Measurements from ENCODE around the gene GSC2.

The GSC2 gene

GRCh38 chr22:19124377-19124776 is 25.7 kb downstream of the GSC2 start:
- Mint-ChIP-seq H3K27ac (no peak overlapping the region), H3K4me3 (no peak overlapping the region), H3K9me3 (no peaks in the 10 kb centered on the region), H3K27me3 (no peaks in the 10 kb centered on the region), H3K36me3 (no peaks in the 10 kb centered on the region), H3K4me1 (peaks cover 34% of the 10 kb centered on the region)
- no peak for ATAC-seq

GRCh38 chr22:19123936-19124335 is 26.2 kb downstream of the GSC2 start:
- H3K27ac Mint-ChIP-seq: no peak overlapping the region
- H3K4me1 Mint-ChIP-seq: peaks cover 39% of the 10 kb centered on the region
- no peaks in the 10 kb centered on the region for H3K27me3 Mint-ChIP-seq
- H3K9me3 Mint-ChIP-seq: no peaks in the 10 kb centered on the region
- H3K4me3 Mint-ChIP-seq: no peak overlapping the region
- ATAC-seq: no peak
- no peaks in the 10 kb centered on the region for H3K36me3 Mint-ChIP-seq

GRCh38 chr22:19122752-19123492 is 27.2 kb downstream of the GSC2 start:
- Mint-ChIP-seq H3K4me1 (peaks cover 49% of the 10 kb centered on the region), H3K4me3 (peak overlapping the region; percentile 88), H3K27me3 (no peaks in the 10 kb centered on the region), H3K27ac (peak overlapping the region; percentile 30), H3K9me3 (no peaks in the 10 kb centered on the region), H3K36me3 (no peaks in the 10 kb centered on the region)
- no peak for ATAC-seq

GRCh38 chr22:19122143-19122751 is 27.8 kb downstream of the GSC2 start, which contains the start of gene DGCR2:
Gene DGCR2 (minus strand): TSS chr22:19122412. CDS start chr22:19122206, 206 bp downstream.
- peak; percentile 98 for ATAC-seq

GRCh38 chr22:19121631-19122142 is 28.4 kb downstream of the GSC2 start:
- ATAC-seq: peak; percentile 47
- Mint-ChIP-seq H3K4me3 (peak overlapping the region; percentile 88), H3K4me1 (peaks cover 60% of the 10 kb centered on the region), H3K27me3 (no peaks in the 10 kb centered on the region), H3K9me3 (no peaks in the 10 kb centered on the region), H3K27ac (peak overlapping the region; percentile 79), H3K36me3 (no peaks in the 10 kb centered on the region)

More at GRCh38 chr22:19122143-19122751, 27.8 kb downstream of the GSC2 start, which contains the start of gene DGCR2:
- Mint-ChIP-seq H3K9me3 (no peaks in the 10 kb centered on the region), H3K27me3 (no peaks in the 10 kb centered on the region), H3K4me3 (peak within 1 kb of the TSS; percentile 88), H3K27ac (peak within 1 kb of the TSS; percentile 79), H3K4me1 (peaks cover 55% of the 10 kb centered on the region), H3K36me3 (no peaks in the 10 kb centered on the region)

GRCh38 chr22:19120829-19121630 is 29.1 kb downstream of the GSC2 start:
- Mint-ChIP-seq H3K9me3 (no peaks in the 10 kb centered on the region), H3K4me3 (peak overlapping the region; percentile 88), H3K4me1 (peaks cover 67% of the 10 kb centered on the region), H3K27me3 (no peaks in the 10 kb centered on the region), H3K36me3 (no peaks in the 10 kb centered on the region), H3K27ac (peak overlapping the region; percentile 79)
- ATAC-seq: no peak

- ATAC-seq: no peak
- H3K27me3 Mint-ChIP-seq: no peaks in the 10 kb centered on the region
- H3K36me3 Mint-ChIP-seq: no peaks in the 10 kb centered on the region
- peak overlapping the region; percentile 79 for H3K27ac Mint-ChIP-seq
- peak overlapping the region; percentile 88 for H3K4me3 Mint-ChIP-seq
- no peaks in the 10 kb centered on the region for H3K9me3 Mint-ChIP-seq
- H3K4me1 Mint-ChIP-seq: peaks cover 78% of the 10 kb centered on the region
Observed at GRCh38 chr22:19119949-19120348, 30.1 kb downstream of the GSC2 start.

GRCh38 chr22:19118329-19118880 is 31.7 kb downstream of the GSC2 start:
- peak; percentile 13 for ATAC-seq
- Mint-ChIP-seq H3K36me3 (no peaks in the 10 kb centered on the region), H3K27me3 (no peaks in the 10 kb centered on the region), H3K27ac (no peak overlapping the region), H3K4me3 (no peak overlapping the region), H3K9me3 (no peaks in the 10 kb centered on the region), H3K4me1 (peaks cover 83% of the 10 kb centered on the region)

- peaks cover 73% of the 10 kb centered on the region for H3K4me1 Mint-ChIP-seq
- no peak for ATAC-seq
- H3K9me3 Mint-ChIP-seq: no peaks in the 10 kb centered on the region
- no peaks in the 10 kb centered on the region for H3K36me3 Mint-ChIP-seq
- H3K27me3 Mint-ChIP-seq: no peaks in the 10 kb centered on the region
- H3K27ac Mint-ChIP-seq: no peak overlapping the region
- no peak overlapping the region for H3K4me3 Mint-ChIP-seq
Observed at GRCh38 chr22:19117111-19117512, 33.0 kb downstream of the GSC2 start.

- no peaks in the 10 kb centered on the region for H3K36me3 Mint-ChIP-seq
- H3K27me3 Mint-ChIP-seq: no peaks in the 10 kb centered on the region
- no peak overlapping the region for H3K4me3 Mint-ChIP-seq
- peaks cover 73% of the 10 kb centered on the region for H3K4me1 Mint-ChIP-seq
- no peaks in the 10 kb centered on the region for H3K9me3 Mint-ChIP-seq
- no peak overlapping the region for H3K27ac Mint-ChIP-seq
- ATAC-seq: no peak
Observed at GRCh38 chr22:19115628-19116027, 34.5 kb downstream of the GSC2 start.

GRCh38 chr22:19114984-19115552 is 35.0 kb downstream of the GSC2 start:
- Mint-ChIP-seq H3K27ac (no peak overlapping the region), H3K27me3 (no peaks in the 10 kb centered on the region), H3K4me3 (no peak overlapping the region), H3K4me1 (peaks cover 71% of the 10 kb centered on the region), H3K9me3 (no peaks in the 10 kb centered on the region), H3K36me3 (no peaks in the 10 kb centered on the region)
- no peak for ATAC-seq

GRCh38 chr22:19113429-19113828 is 36.7 kb downstream of the GSC2 start:
- H3K4me1 Mint-ChIP-seq: peaks cover 71% of the 10 kb centered on the region
- no peaks in the 10 kb centered on the region for H3K9me3 Mint-ChIP-seq
- ATAC-seq: no peak
- H3K27ac Mint-ChIP-seq: no peak overlapping the region
- no peak overlapping the region for H3K4me3 Mint-ChIP-seq
- H3K36me3 Mint-ChIP-seq: no peaks in the 10 kb centered on the region
- no peaks in the 10 kb centered on the region for H3K27me3 Mint-ChIP-seq

GRCh38 chr22:19111584-19111983 is 38.5 kb downstream of the GSC2 start:
- no peaks in the 10 kb centered on the region for H3K27me3 Mint-ChIP-seq
- no peaks in the 10 kb centered on the region for H3K9me3 Mint-ChIP-seq
- no peak overlapping the region for H3K4me3 Mint-ChIP-seq
- H3K27ac Mint-ChIP-seq: no peak overlapping the region
- no peaks in the 10 kb centered on the region for H3K36me3 Mint-ChIP-seq
- no peak for ATAC-seq
- H3K4me1 Mint-ChIP-seq: peaks cover 72% of the 10 kb centered on the region

- no peak for ATAC-seq
- peaks cover 72% of the 10 kb centered on the region for H3K4me1 Mint-ChIP-seq
- H3K27me3 Mint-ChIP-seq: no peaks in the 10 kb centered on the region
- H3K4me3 Mint-ChIP-seq: no peak overlapping the region
- H3K27ac Mint-ChIP-seq: no peak overlapping the region
- H3K36me3 Mint-ChIP-seq: no peaks in the 10 kb centered on the region
- H3K9me3 Mint-ChIP-seq: no peaks in the 10 kb centered on the region
Observed at GRCh38 chr22:19111140-19111539, 39.0 kb downstream of the GSC2 start.

- Mint-ChIP-seq H3K27me3 (no peaks in the 10 kb centered on the region), H3K4me1 (peaks cover 72% of the 10 kb centered on the region), H3K27ac (no peak overlapping the region), H3K36me3 (no peaks in the 10 kb centered on the region), H3K4me3 (no peak overlapping the region), H3K9me3 (no peaks in the 10 kb centered on the region)
- no peak for ATAC-seq
Observed at GRCh38 chr22:19110646-19111045, 39.4 kb downstream of the GSC2 start.

All from stimulated activated memory B cell treated with anti-CD40 and anti-IgM and Interleukin-4, amounts not matched to agents 10 μg/mL and 1 μg/mL and 100 μg/mL, for 72 hours (primary cell).